Prostate gland (tissue), 2 donors: Measurements from ENCODE around the gene KRTAP2-1.

Experiments
- POLR2A ChIP-seq: fragments of 450-650 bp; IDR thresholded peaks from one replicate; pipeline ENCODE4 v1.6.1; 2016; ENCODE audit warnings: antibody characterized with exemption, mild to moderate bottlenecking
- POLR2AphosphoS5 ChIP-seq: sonication (generic); formaldehyde crosslinking; IDR thresholded peaks from one replicate; pipeline ENCODE4 v1.6.1; 2017; ENCODE audit warnings: antibody characterized with exemption
- TF ChIP-seq, protein P1 (sequence below), 4 experiments: fragments of 200-600 bp in 2 of 4; fragments of 450-650 bp in 2 of 4; sonication (generic) in 2 of 4; IDR thresholded peaks; 1 replicate in 3 of 4; 2 replicates in 1 of 4; pipeline ENCODE4 v1.5.1; 2016 to 2019; ENCODE audit warnings: antibody characterized with exemption in 4 of 4, mild to moderate bottlenecking in 2 of 4, moderate library complexity in 2 of 4

GRCh38 chr17:41073676-41074075 is 26.6 kb upstream of the KRTAP2-1 start:
- TF ChIP-seq POLR2AphosphoS5 (no peak), POLR2A (no peak)
- TF ChIP-seq, protein P1, sequence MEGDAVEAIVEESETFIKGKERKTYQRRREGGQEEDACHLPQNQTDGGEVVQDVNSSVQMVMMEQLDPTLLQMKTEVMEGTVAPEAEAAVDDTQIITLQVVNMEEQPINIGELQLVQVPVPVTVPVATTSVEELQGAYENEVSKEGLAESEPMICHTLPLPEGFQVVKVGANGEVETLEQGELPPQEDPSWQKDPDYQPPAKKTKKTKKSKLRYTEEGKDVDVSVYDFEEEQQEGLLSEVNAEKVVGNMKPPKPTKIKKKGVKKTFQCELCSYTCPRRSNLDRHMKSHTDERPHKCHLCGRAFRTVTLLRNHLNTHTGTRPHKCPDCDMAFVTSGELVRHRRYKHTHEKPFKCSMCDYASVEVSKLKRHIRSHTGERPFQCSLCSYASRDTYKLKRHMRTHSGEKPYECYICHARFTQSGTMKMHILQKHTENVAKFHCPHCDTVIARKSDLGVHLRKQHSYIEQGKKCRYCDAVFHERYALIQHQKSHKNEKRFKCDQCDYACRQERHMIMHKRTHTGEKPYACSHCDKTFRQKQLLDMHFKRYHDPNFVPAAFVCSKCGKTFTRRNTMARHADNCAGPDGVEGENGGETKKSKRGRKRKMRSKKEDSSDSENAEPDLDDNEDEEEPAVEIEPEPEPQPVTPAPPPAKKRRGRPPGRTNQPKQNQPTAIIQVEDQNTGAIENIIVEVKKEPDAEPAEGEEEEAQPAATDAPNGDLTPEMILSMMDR (IDR thresholded peaks at IDR 0.05) = no peak
